ENCODE results near the gene PATJ.

Gene PATJ

DNA sequence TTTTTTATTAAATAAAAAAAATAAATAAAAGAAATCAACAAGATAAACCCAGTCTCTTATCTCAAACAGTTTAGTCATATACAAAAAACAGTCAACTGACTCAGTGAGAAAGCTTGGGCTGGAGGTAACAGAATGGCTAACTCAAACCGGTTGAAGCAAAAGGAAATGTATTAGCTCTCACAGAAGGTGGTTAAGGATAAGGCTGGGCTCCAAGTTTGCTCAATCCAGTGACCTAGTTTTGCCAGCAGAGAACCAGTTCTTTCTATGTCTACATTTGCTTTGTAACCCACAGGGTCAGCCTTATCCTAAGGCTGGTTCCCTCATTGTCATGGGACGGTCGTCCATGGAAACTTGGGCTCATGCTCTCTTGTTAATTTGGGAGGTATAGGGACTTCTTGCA, 307.9 kb downstream of the PATJ start:
- DNase-seq: no peak
- WGBS (ENCODE audit: extremely low coverage, insufficient coverage, insufficient read length): no CpG with 5 or more reads among the region's 3 CpGs
- no peaks in the 10 kb centered on the region for H3K79me2 ChIP-seq (ENCODE audit: control insufficient read depth, insufficient read depth, low read length, poor library complexity)

DNA sequence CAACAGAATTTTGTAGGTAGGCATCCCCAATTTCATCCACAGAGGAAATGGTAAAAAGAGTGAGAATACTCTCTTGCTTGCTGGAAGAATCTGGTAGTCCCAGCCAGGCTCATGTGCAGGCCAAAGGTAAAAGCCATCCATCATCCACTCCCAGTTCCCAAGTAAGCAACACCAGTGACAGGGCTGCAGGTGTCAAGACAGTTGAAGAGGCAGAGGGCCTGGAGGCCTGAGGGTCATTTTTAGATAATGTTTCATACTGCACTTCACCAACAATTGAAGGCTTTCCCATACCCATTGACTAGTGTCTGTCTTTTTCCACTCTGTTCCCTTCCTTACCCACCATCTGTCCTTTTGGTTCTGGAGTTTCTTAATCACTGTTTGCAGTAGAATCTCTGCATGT, 310.7 kb downstream of the PATJ start:
- Histone ChIP-seq H4K91ac (ENCODE audit: low read depth, low read length) (no peak overlapping the region), H2BK120ac (ENCODE audit: insufficient read depth, low read length, poor library complexity) (no peak overlapping the region), H2BK5ac (ENCODE audit: low read depth, low read length, poor library complexity) (no peak overlapping the region), H2BK12ac (ENCODE audit: low read length) (no peak overlapping the region), H4K12ac (ENCODE audit: low read depth, low read length) (no peak overlapping the region), H2AK5ac (ENCODE audit: low read length) (no peak overlapping the region), H3K27ac (ENCODE audit: low read depth, low read length) (no peak overlapping the region), H3K4ac (ENCODE audit: low read depth, low read length) (no peak overlapping the region), H3K14ac (ENCODE audit: low read length) (no peak overlapping the region), H3K79me1 (ENCODE audit: low read length) (peaks cover 2% of the 10 kb centered on the region), H3K18ac (ENCODE audit: low read length) (no peak overlapping the region), H3K79me2 (ENCODE audit: control insufficient read depth, insufficient read depth, low read length, poor library complexity) (no peaks in the 10 kb centered on the region), H3K27me3 (ENCODE audit: insufficient read depth, low read length) (no peaks in the 10 kb centered on the region), H3K4me3 (ENCODE audit: low read depth, low read length) (no peak overlapping the region), H3K36me3 (ENCODE audit: control insufficient read depth in 1 of 2, insufficient read depth in 2 of 2, low read length in 2 of 2) (peaks cover 0 to 3% of the 10 kb centered on the region in 2 experiments), H2AFZ (ENCODE audit: insufficient read depth, low read length, poor library complexity) (no peak overlapping the region), H3K4me2 (ENCODE audit: low read length) (no peak overlapping the region), H3K23ac (ENCODE audit: low read length) (no peak overlapping the region), H3K9ac (ENCODE audit: low read length) (no peak overlapping the region), H3K4me1 (ENCODE audit: control insufficient read depth in 1 of 2, insufficient read depth in 2 of 2, low read length in 2 of 2) (no peaks in the 10 kb centered on the region), H4K8ac (ENCODE audit: low read depth, low read length) (no peak overlapping the region), H3K9me3 (ENCODE audit: insufficient read depth, low read depth, low read length) (no peaks in the 10 kb centered on the region)
- DNase-seq: peak; percentile 84 to 85

More for the DNA sequence above, 307.9 kb downstream of the PATJ start:
- Histone ChIP-seq H3K4me2 (ENCODE audit: low read length) (no peak overlapping the region), H3K4me3 (ENCODE audit: low read depth, low read length) (no peak overlapping the region), H3K18ac (ENCODE audit: low read length) (no peak overlapping the region), H3K27me3 (ENCODE audit: insufficient read depth, low read length) (no peaks in the 10 kb centered on the region), H2BK5ac (ENCODE audit: low read depth, low read length, poor library complexity) (no peak overlapping the region), H3K9me3 (ENCODE audit: insufficient read depth, low read depth, low read length) (no peaks in the 10 kb centered on the region), H2BK120ac (ENCODE audit: insufficient read depth, low read length, poor library complexity) (no peak overlapping the region), H3K9ac (ENCODE audit: low read length) (no peak overlapping the region), H3K23ac (ENCODE audit: low read length) (no peak overlapping the region), H3K4me1 (ENCODE audit: control insufficient read depth in 1 of 2, insufficient read depth in 2 of 2, low read length in 2 of 2) (no peaks in the 10 kb centered on the region), H2BK12ac (ENCODE audit: low read length) (no peak overlapping the region), H3K14ac (ENCODE audit: low read length) (no peak overlapping the region), H3K27ac (ENCODE audit: low read depth, low read length) (no peak overlapping the region), H4K12ac (ENCODE audit: low read depth, low read length) (no peak overlapping the region), H2AFZ (ENCODE audit: insufficient read depth, low read length, poor library complexity) (no peak overlapping the region), H3K79me1 (ENCODE audit: low read length) (peaks cover 2% of the 10 kb centered on the region), H2AK5ac (ENCODE audit: low read length) (no peak overlapping the region), H4K91ac (ENCODE audit: low read depth, low read length) (no peak overlapping the region), H3K36me3 (ENCODE audit: control insufficient read depth in 1 of 2, insufficient read depth in 2 of 2, low read length in 2 of 2) (peaks cover 0 to 3% of the 10 kb centered on the region in 2 experiments), H3K4ac (ENCODE audit: low read depth, low read length) (no peak overlapping the region), H4K8ac (ENCODE audit: low read depth, low read length) (no peak overlapping the region)

DNA sequence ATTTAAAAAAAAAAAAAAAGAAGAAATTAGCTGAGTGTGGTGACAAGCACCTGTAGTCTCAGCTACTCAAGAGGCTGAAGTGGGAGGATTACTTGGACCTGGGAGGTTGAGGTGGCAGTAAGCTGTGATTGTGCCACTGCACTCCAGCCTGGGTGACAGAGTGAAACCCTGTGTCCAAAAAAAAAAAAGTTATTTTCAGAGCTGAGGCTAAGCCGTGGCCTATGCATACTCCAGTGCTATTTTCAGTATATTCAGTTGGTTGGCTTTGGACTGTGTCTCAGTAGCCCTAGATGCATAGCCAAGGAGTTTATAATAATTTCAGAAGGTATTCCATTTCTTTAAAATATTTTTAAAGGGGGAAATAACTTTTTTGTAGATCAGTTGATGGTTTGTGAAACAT, 311.9 kb downstream of the PATJ start:
- Histone ChIP-seq H4K8ac (ENCODE audit: low read depth, low read length) (no peak overlapping the region), H3K4me2 (ENCODE audit: low read length) (no peak overlapping the region), H2BK12ac (ENCODE audit: low read length) (no peak overlapping the region), H3K36me3 (ENCODE audit: control insufficient read depth in 1 of 2, insufficient read depth in 2 of 2, low read length in 2 of 2) (peaks cover 0 to 3% of the 10 kb centered on the region in 2 experiments), H3K4me1 (ENCODE audit: control insufficient read depth in 1 of 2, insufficient read depth in 2 of 2, low read length in 2 of 2) (peaks cover 3 to 5% of the 10 kb centered on the region in 2 experiments), H2BK5ac (ENCODE audit: low read depth, low read length, poor library complexity) (no peak overlapping the region), H3K23ac (ENCODE audit: low read length) (no peak overlapping the region), H3K79me1 (ENCODE audit: low read length) (peaks cover 2% of the 10 kb centered on the region), H4K12ac (ENCODE audit: low read depth, low read length) (no peak overlapping the region), H3K27me3 (ENCODE audit: insufficient read depth, low read length) (no peaks in the 10 kb centered on the region), H3K27ac (ENCODE audit: low read depth, low read length) (no peak overlapping the region), H3K9me3 (ENCODE audit: insufficient read depth, low read depth, low read length) (no peaks in the 10 kb centered on the region), H2AK5ac (ENCODE audit: low read length) (no peak overlapping the region), H3K18ac (ENCODE audit: low read length) (no peak overlapping the region), H4K91ac (ENCODE audit: low read depth, low read length) (no peak overlapping the region), H3K14ac (ENCODE audit: low read length) (no peak overlapping the region), H3K9ac (ENCODE audit: low read length) (no peak overlapping the region), H2AFZ (ENCODE audit: insufficient read depth, low read length, poor library complexity) (no peak overlapping the region), H3K4ac (ENCODE audit: low read depth, low read length) (no peak overlapping the region), H3K79me2 (ENCODE audit: control insufficient read depth, insufficient read depth, low read length, poor library complexity) (no peaks in the 10 kb centered on the region), H2BK120ac (ENCODE audit: insufficient read depth, low read length, poor library complexity) (no peak overlapping the region), H3K4me3 (ENCODE audit: low read depth, low read length) (no peak overlapping the region)
- WGBS (ENCODE audit: extremely low coverage, insufficient coverage, insufficient read length): no CpG with 5 or more reads among the region's 1 CpG
- no peak for DNase-seq

DNA sequence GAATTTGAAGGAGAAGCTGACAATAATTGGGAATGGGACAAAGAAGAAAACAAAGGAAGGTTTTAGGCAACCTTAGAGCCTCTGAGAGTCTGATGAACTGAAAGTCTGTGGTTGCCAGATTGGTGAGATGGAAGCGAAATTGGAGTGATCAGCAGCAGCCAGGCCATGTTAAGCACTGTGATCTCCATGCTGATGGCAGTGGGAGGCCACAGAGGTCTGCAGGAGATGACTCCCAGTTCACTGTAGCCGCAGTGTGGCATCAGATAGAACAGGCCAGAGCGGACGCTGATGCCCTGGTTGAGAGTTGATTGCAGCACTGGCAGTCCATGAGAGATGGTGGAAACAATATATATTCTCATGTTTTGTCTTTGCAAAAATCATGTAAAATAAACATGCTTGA, 314.9 kb downstream of the PATJ start:
- no CpG with 5 or more reads among the region's 4 CpGs for WGBS (ENCODE audit: extremely low coverage, insufficient coverage, insufficient read length)
- Histone ChIP-seq H2AFZ (ENCODE audit: insufficient read depth, low read length, poor library complexity) (no peak overlapping the region), H3K9ac (ENCODE audit: low read length) (no peak overlapping the region), H4K91ac (ENCODE audit: low read depth, low read length) (no peak overlapping the region), H3K4me1 (ENCODE audit: control insufficient read depth in 1 of 2, insufficient read depth in 2 of 2, low read length in 2 of 2) (peaks cover 4 to 6% of the 10 kb centered on the region in 2 experiments), H3K18ac (ENCODE audit: low read length) (no peak overlapping the region), H2BK120ac (ENCODE audit: insufficient read depth, low read length, poor library complexity) (no peak overlapping the region), H3K36me3 (ENCODE audit: control insufficient read depth in 1 of 2, insufficient read depth in 2 of 2, low read length in 2 of 2) (no peaks in the 10 kb centered on the region), H3K27ac (ENCODE audit: low read depth, low read length) (no peak overlapping the region), H2AK5ac (ENCODE audit: low read length) (no peak overlapping the region), H3K4me3 (ENCODE audit: low read depth, low read length) (no peak overlapping the region), H3K27me3 (ENCODE audit: insufficient read depth, low read length) (no peaks in the 10 kb centered on the region), H4K8ac (ENCODE audit: low read depth, low read length) (no peak overlapping the region), H3K14ac (ENCODE audit: low read length) (no peak overlapping the region), H3K79me2 (ENCODE audit: control insufficient read depth, insufficient read depth, low read length, poor library complexity) (no peaks in the 10 kb centered on the region), H2BK12ac (ENCODE audit: low read length) (no peak overlapping the region), H3K9me3 (ENCODE audit: insufficient read depth, low read depth, low read length) (no peaks in the 10 kb centered on the region), H2BK5ac (ENCODE audit: low read depth, low read length, poor library complexity) (no peak overlapping the region), H3K23ac (ENCODE audit: low read length) (no peak overlapping the region), H3K79me1 (ENCODE audit: low read length) (no peaks in the 10 kb centered on the region), H3K4ac (ENCODE audit: low read depth, low read length) (no peak overlapping the region), H3K4me2 (ENCODE audit: low read length) (no peak overlapping the region), H4K12ac (ENCODE audit: low read depth, low read length) (no peak overlapping the region)
- no peak for DNase-seq

All from trophoblast cell (in vitro differentiated cells and primary cell).